NCI-H1930 (cell line): ENCODE measurements around the gene ISOC1.

ENCODE experiments used
- DNase-seq, 2 experiments: peaks; one replicate each; lab custom pipeline; 2025; lab: John Stamatoyannopoulos, UW

The ISOC1 gene

DNA sequence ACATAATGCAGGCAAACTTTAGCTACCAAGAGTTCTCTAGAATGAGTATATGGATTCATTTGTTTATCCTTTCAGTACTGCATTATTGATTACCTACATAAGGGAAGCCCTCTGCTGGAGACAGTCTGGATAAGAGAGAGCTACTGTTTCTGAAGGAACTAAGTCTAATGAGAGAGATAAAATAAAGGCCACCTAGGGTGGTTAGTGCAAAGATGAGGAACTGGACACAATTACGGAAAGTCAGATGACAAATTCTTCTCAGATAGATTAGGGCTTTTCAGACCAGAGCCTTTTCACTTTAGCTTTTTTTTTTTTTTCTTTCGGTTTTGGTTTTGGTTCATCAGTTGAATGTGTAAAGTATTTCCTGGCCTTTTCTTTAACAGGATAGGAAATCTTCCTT lies 31.3 kb downstream of the ISOC1 start:
- DNase-seq, result no peak

DNA sequence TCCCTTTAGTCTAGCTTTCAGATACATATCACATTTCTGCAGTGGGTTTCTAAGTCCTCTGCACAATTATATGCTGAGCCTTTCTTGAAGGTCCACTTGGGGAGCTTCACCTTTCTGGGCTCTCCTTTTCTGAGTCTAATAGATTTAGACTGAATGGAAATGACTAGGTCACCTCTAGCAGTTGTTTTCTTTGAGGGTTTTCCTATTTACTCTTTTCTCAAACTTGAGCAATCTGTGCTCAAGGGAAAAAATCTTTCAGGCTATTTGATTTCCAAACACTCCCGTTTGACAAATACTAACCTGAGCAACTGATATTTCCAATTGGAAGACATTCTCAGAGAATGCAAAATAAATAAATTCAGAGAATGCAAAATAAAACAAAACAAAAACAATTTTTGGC lies 39.0 kb downstream of the ISOC1 start:
- DNase-seq, result no peak

DNA sequence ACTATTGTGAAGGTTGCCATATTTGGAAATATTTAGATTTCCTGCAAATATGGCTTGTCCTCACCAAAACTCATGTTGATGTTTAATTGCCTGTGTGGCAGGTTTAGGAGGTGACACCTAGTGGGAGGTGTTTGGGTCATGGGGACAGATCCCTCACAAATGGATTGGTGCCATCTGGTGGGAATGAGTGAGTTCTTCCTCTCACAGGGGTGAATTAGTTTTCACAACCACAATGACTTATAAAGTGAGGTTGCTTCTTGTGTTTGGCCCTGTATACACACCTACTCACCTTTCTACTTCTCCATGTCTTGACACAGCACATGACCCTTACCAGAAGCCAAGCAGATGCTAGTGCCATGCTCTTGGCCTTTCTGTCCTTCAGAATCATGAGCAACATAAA lies 41.1 kb downstream of the ISOC1 start:
- DNase-seq, result no peak

DNA sequence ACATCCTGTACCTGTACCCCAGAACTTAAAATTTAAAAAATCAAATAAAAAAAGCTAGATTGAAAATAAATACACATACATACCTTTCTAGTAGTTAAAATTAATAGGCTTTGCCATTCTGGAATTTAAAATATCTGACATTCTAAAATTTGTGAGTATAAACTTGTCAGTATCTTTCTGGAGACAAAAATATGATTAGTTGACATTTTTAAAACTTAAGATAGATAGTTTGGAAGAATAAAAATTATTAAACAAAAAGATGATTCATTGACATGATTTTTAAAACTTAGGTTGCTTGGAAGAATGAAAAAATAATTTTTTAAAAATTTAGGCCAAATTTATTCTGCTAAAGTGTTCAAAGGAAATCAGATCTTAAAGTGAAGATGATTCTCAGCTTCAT lies 43.1 kb downstream of the ISOC1 start:
- DNase-seq, result no peak

DNA sequence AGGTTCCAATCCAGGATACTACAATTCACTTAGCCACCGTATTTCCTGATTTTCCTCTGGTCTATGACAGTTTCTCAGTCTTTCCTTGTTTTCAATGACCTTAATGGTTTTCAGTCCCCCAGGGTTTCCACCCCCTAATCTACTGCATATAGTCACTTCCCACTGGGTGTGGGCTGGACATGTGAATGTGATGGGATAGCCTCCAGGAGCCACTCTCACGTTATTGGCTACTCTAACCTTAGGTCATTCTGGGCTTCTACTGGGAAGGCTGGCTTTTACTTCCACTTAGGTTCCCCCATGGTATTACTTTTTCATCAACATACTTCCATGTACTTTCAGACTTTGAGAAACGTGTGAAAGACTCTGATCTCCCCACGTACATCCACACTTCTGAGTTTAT lies 46.5 kb downstream of the ISOC1 start:
- no peak for DNase-seq

DNA sequence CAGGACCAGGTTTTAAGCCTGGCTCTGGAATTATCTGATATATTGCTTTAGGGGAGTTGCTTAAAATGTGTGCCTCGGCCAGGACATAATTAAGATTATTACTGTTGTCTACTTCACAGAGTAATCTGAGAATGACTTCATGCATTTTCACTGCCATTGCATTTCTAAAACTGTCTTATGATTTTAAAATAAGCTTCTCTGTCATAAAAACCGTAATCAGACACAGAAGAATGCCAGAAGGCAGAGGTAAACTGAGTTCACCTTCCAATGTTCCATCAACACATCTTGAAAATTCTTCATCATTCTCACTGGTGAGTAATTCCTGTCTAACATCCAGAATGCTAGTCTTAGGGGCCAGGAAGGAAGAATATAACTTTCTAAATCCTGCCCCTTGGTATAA lies 47.1 kb downstream of the ISOC1 start:
- no peak for DNase-seq

DNA sequence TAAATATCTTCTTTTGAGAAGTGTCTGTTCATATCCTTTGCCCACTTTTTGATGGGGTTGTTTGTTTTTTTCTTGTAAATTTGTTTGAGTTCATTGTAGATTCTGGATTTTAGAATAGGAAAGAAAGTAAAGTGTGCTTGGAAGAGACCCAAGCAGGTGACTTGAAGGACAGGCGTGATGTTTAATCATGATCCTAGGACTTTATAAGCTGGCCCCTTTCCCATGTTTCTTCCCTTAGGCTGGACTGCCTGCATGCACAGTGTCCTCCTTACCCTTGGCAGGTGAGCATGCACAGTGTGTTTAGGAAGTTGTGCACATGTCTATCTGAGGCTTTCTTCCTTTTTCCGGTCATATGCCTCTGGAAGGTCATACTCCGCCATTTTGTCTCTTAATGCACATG lies 61.3 kb downstream of the ISOC1 start:
- DNase-seq, result no peak

DNA sequence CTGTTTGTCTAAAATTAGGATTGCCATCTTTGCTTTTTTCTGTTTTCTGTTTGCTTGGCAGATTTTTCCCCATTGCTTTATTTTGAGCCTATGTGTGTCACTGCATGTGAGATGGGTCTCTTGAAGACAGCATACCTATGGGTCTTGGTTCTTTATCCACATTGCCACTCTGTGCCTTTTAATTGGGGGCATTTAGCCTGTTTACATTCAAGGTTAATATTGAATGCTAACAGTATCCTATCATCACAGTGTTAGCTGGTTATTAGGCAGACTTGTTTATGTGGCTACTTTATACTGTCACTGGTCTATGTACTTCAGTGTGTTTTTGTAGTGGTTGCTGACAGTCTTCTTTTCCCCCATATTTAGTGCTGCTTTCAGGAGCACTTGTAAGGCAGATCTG lies 67.3 kb downstream of the ISOC1 start:
- no peak for DNase-seq
